ENCODE results near the gene PDK2. TPM values are rescaled to one million over a fixed set of nuclear protein-coding genes. Genes with fewer than 3 reads are reported as not detected.

Gene PDK2
- 10.2 and 11.6 TPM in 2 replicates for total RNA-seq

GRCh38 chr17:50094753-50095619, at the start of gene PDK2:
Gene PDK2 (plus strand): TSS chr17:50095351. CDS start chr17:50095436, 85 bp downstream.

GRCh38 chr17:50055426-50056216, 39.5 kb upstream of the PDK2 start, which contains the start of gene ITGA3:
Gene ITGA3 (plus strand): TSS chr17:50056110. CDS start chr17:50056440, 330 bp downstream.

GRCh38 chr17:50129728-50130558, 34.8 kb downstream of the PDK2 start, which contains the start of gene SAMD14:
Gene SAMD14 (minus strand): TSS chr17:50130160. CDS start chr17:50124959, 5,201 bp downstream.

GRCh38 chr17:50150354-50151040, 55.3 kb downstream of the PDK2 start, which contains the start of gene PPP1R9B:
Gene PPP1R9B (minus strand): TSS chr17:50150677. CDS start chr17:50150513, 164 bp downstream.

Other genes starting within 250 kb of the PDK2 start
- not detected in 2 replicates for gene TAC4, start 247.3 kb upstream of the PDK2 start, total RNA-seq
- not detected in 2 replicates for gene DLX4, start 126.2 kb upstream of the PDK2 start, total RNA-seq
- 0.19 TPM in 1 of 2 replicates, not detected in the other for gene DLX3, start 100.1 kb upstream of the PDK2 start, total RNA-seq
- gene ITGA3, start 39.2 kb upstream of the PDK2 start, total RNA-seq: 148 and 315 TPM in 2 replicates
- gene SAMD14, start 34.8 kb downstream of the PDK2 start, total RNA-seq: 1.5 and 3.7 TPM in 2 replicates
- 29.0 and 61.5 TPM in 2 replicates for gene PPP1R9B, start 55.3 kb downstream of the PDK2 start, total RNA-seq
- 2.1 and 23.7 TPM in 2 replicates for gene SGCA, start 70.7 kb downstream of the PDK2 start, total RNA-seq
- gene COL1A1, start 106.3 kb downstream of the PDK2 start, total RNA-seq: 508 and 731 TPM in 2 replicates
- not detected in 2 replicates for gene TMEM92, start 179.1 kb downstream of the PDK2 start, total RNA-seq

Data from regular cardiac myocyte (primary cell).